Pancreas (tissue), 10 donors: Measurements from ENCODE around the gene DSCAM. TPM values are rescaled to one million over a fixed set of nuclear protein-coding genes. Genes with fewer than 3 reads are reported as not detected.

Experiments
- ATAC-seq, 4 donors: fragments of 200-7000 bp; cut with Tn5 transposase; one replicate each; pipeline versions ENCODE4 v1.8.0 to v1.9.1; 2020; ENCODE audit warnings: mild to moderate bottlenecking in 4 of 4, moderate library complexity in 4 of 4
- DNase-seq, 6 donors: peaks; one replicate each; pipeline ENCODE4 v3.0.0-alpha.2; 2020
- FAIRE-seq: peaks from 2 replicates; lab custom pipeline; 2012; peaks lifted over from hg19 to GRCh38; lab: Jason Lieb, UNC
- H3K27ac ChIP-seq, 4 donors: fragments of 200-600 bp; sonication (generic); 1 replicate in 3 of 4; 2 replicates in 1 of 4; pipeline versions ENCODE4 v1.5.0 to v1.8.0; 2020
- H3K27me3 ChIP-seq, 4 donors: fragments of 200-600 bp; one replicate each; pipeline ENCODE4 v1.8.0; 2021
- H3K36me3 ChIP-seq, 3 donors: fragments of 200-600 bp; sonication (generic) in 1 of 3; one replicate each; pipeline versions ENCODE4 v1.5.0 to v1.8.0; 2020 to 2021
- H3K4me1 ChIP-seq, 3 donors: fragments of 200-600 bp; one replicate each; pipeline ENCODE4 v1.8.0; 2021
- H3K4me3 ChIP-seq, 4 donors: fragments of 200-600 bp; sonication (generic) in 2 of 4; one replicate each; pipeline versions ENCODE4 v1.5.0 to v1.8.0; 2020 to 2021
- H3K9me3 ChIP-seq, 4 donors: fragments of 200-600 bp; one replicate each; pipeline ENCODE4 v1.8.0; 2021
- WGBS, 2 donors: extraction: QIAGEN DNeasy Blood & Tissue Kit; methylation state at CpG; one replicate each; pipeline ENCODE4 v1.1.7; 2013; 5-methylcytosine and 5-hydroxymethylcytosine counted together
- intact Hi-C, 3 donors: fragments of 100-400 bp; cut with DNase I; formaldehyde crosslinking; loops; one replicate each; pipeline versions ENCODE4 v1.11.1 to v1.14.2; 2022
- polyA plus RNA-seq, 2 donors: library from polyadenylated mRNA; stranded (reverse); fragments of 200-250 nt; gene quantifications; one replicate each; pipeline ENCODE4 v1.2.3, GENCODE V29; 2013
- total RNA-seq, 6 donors: library from RNA; stranded (reverse); fragmentation: NEBNext Ultra II Directional in 4 of 6; extraction: Animal tissue kit (Norgen Biotek cat#: 25700) in 4 of 6; gene quantifications; one replicate each; pipeline versions ENCODE4 v1.2.1 to v1.2.4, GENCODE V29; 2021 to 2023
- TF ChIP-seq, protein P1 (sequence below), 4 donors: fragments of 200-600 bp; sonication (generic) in 3 of 4; IDR thresholded peaks; one replicate each; pipeline versions ENCODE4 v1.5.0 to v1.8.0; 2021; ENCODE audit warnings: antibody characterized with exemption in 4 of 4
- donor health status: healthy with polysubstance abuse.
- donor health status: DM: no; HTN: no; CAD: no; lungs with moderate emphysema.
- donor health status: DM: no; HTN: no; CAD: no.
- donor health status: control.
- donor health status: control.
- donor health status: Bipolar disorder and iron deficiency.
- donor health status: DM: yes; HTN: yes; CAD: no.
- donor health status: DM: no; HTN: no; CAD: no.
- donor health status: DM: no; HTN: no; CAD: no.
- donor health status: DM: yes; HTN: yes; CAD: no.

DSCAM gene
- total and polyA plus RNA-seq, 8 donors: 0.05 to 0.77 (median 0.14) TPM

DNA sequence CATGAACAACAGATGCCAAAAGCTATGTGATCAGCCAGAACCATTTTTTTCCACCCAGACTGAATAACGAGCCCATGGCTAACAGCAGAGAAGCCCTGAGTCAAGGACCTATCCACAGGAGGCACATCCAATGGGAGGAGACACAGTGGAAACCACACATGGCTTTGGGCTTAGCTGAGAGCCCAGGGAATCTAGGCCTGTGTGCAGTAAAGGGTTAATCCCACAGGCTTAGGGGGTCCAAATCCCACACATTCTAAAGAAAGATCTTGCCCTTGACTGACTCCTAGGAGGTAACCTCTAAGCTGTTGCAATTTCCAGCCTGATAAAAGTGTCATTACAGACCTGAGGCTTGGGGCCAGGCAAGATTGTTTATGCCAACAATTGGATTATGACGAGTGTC, 194.5 kb downstream of the DSCAM start:
- no peaks in the 10 kb centered on the region for H3K36me3 ChIP-seq
- DNase-seq (no peak), ATAC-seq (no peak), FAIRE-seq (no peak)
- H3K4me3 ChIP-seq: no peak overlapping the region
- H3K9me3 ChIP-seq: no peaks in the 10 kb centered on the region
- H3K27me3 ChIP-seq: no peaks in the 10 kb centered on the region
- H3K4me1 ChIP-seq: no peaks in the 10 kb centered on the region
- TF ChIP-seq, protein P1, sequence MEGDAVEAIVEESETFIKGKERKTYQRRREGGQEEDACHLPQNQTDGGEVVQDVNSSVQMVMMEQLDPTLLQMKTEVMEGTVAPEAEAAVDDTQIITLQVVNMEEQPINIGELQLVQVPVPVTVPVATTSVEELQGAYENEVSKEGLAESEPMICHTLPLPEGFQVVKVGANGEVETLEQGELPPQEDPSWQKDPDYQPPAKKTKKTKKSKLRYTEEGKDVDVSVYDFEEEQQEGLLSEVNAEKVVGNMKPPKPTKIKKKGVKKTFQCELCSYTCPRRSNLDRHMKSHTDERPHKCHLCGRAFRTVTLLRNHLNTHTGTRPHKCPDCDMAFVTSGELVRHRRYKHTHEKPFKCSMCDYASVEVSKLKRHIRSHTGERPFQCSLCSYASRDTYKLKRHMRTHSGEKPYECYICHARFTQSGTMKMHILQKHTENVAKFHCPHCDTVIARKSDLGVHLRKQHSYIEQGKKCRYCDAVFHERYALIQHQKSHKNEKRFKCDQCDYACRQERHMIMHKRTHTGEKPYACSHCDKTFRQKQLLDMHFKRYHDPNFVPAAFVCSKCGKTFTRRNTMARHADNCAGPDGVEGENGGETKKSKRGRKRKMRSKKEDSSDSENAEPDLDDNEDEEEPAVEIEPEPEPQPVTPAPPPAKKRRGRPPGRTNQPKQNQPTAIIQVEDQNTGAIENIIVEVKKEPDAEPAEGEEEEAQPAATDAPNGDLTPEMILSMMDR (IDR thresholded peaks at IDR 0.05): no peak
- no peak overlapping the region for H3K27ac ChIP-seq
- intact Hi-C loops: no loop called here
- 28 to 34% methylated on average over 2 of the region's 2 CpGs for WGBS, 2 donors

DNA sequence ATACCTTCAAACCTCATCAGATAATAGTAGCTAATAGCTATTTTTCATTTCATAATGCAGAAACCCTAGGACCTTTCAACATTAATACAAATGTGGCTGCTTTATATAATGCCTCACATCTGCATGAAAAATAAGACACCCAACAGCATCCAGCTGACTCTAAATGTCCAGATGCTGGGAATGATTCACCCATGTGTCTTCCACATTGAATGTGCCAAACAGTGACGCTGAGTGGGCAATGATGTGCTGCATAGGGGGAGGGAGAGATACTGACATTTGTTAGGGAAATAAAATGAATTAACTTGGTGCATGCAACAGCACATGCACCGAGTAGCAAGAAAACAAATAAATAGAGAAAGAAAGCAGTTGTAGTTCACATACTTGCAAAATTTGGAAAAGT, 199.3 kb downstream of the DSCAM start:
- no peak overlapping the region for H3K4me3 ChIP-seq
- intact Hi-C loops: no loop called here
- H3K36me3 ChIP-seq: no peaks in the 10 kb centered on the region
- H3K4me1 ChIP-seq: no peaks in the 10 kb centered on the region
- FAIRE-seq (no peak), DNase-seq (no peak), ATAC-seq (no peak)
- no peaks in the 10 kb centered on the region for H3K9me3 ChIP-seq
- WGBS, 2 donors: 37 to 72% methylated on average over 2 of the region's 2 CpGs
- H3K27ac ChIP-seq: no peak overlapping the region
- no peaks in the 10 kb centered on the region for H3K27me3 ChIP-seq
- TF ChIP-seq, protein P1 (IDR thresholded peaks at IDR 0.05): no peak

DNA sequence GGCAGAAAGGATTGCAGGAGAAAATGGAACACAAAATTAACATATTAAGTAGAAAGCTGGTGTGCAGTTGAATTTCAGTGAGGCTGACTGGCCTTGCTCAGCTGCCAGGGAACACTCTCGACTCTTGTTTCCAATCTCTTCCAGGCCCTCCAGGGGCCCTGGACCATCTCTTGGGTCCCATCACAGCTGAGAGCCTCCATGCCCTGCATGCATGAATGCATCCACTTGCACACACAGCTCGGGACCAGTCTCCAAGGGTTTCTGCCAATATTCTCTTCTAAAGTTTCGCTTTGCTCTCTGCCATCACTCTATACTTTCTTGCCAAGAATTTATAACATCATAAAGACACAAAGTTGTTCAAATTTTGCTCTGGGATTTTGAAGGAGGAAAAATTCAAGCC, 200.3 kb downstream of the DSCAM start:
- no peak overlapping the region for H3K27ac ChIP-seq
- intact Hi-C loops: no loop called here
- H3K36me3 ChIP-seq: no peaks in the 10 kb centered on the region
- H3K27me3 ChIP-seq: no peaks in the 10 kb centered on the region
- ATAC-seq: no peak
- H3K4me3 ChIP-seq: no peak overlapping the region
- H3K4me1 ChIP-seq: no peaks in the 10 kb centered on the region
- TF ChIP-seq, protein P1 (IDR thresholded peaks at IDR 0.05): no peak
- DNase-seq: no peak
- WGBS, 2 donors: 62 to 70% methylated on average over 3 of the region's 3 CpGs
- FAIRE-seq: no peak
- no peaks in the 10 kb centered on the region for H3K9me3 ChIP-seq

DNA sequence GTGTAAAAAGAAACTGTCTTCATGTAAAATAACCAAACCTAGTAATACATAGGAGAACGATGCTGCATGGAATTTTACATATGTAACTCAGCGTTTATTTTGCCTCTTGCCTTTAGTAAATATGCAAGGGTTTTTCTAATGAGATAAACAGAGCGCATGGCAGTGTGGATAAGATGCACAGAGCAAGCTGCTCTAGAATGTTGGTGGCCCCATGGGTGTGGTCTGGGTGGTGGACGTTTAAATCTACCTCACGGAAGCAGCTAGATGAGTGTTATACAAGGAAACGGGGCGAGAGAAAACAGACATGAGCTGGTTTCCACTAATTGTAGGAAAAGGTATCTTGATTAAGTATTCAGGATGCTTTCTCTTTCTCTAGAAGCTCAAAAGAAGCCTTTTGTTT, 205.9 kb downstream of the DSCAM start:
- no peak overlapping the region for H3K4me3 ChIP-seq
- DNase-seq: no peak
- WGBS, 2 donors: 71 to 72% methylated on average over 7 of the region's 7 CpGs
- H3K4me1 ChIP-seq: no peaks in the 10 kb centered on the region
- no peak overlapping the region for H3K27ac ChIP-seq
- H3K27me3 ChIP-seq: peaks cover 0 to 7% (median 0%) of the 10 kb centered on the region in 4 donors
- ATAC-seq: no peak
- no peaks in the 10 kb centered on the region for H3K9me3 ChIP-seq
- no peak for FAIRE-seq
- intact Hi-C loops: no loop called here
- H3K36me3 ChIP-seq: no peaks in the 10 kb centered on the region
- TF ChIP-seq, protein P1 (IDR thresholded peaks at IDR 0.05): no peak

DNA sequence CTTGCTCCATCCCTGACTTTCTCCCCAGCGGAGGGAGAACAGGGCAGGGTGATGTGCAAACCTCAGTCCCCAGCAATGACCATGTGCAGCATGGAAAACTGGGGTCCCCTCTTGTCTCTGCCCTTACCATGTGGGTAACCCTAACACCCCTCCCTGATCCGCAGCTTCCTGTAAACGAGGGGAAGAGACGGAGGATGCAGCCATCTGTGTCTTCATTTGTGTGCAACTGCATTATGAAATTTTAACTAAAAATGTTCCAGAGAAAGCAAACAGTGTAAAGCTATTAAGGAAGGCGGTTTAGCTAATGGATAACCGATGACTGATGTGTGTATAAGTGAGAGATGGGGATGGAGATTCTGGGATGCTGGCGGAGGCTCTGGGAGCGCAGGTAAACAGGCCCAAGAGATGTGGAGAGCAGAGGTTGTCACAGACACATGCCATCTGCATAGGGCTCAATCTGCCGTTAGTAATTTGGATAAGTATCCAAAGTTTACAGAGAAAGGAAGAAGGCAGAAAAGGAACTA, 206.6 kb downstream of the DSCAM start:
- ATAC-seq (peak in 3 of 4 donors; percentile 32 to 89 (median 85)), DNase-seq (no peak), FAIRE-seq (no peak)
- TF ChIP-seq, protein P1 (IDR thresholded peaks at IDR 0.05): no peak
- 20 to 38% methylated on average over 9 of the region's 9 CpGs for WGBS, 2 donors
- Histone ChIP-seq H3K36me3 (no peaks in the 10 kb centered on the region), H3K9me3 (no peaks in the 10 kb centered on the region), H3K4me1 (no peaks in the 10 kb centered on the region), H3K27me3 (peaks cover 0 to 7% (median 0%) of the 10 kb centered on the region in 4 donors), H3K27ac (no peak overlapping the region), H3K4me3 (no peak overlapping the region)
- intact Hi-C loops: no loop called here
